Right lobe of liver (tissue), 6 donors: ENCODE measurements around the gene SUN1. TPM values are rescaled to one million over a fixed set of nuclear protein-coding genes. Genes with fewer than 3 reads are reported as not detected.

ENCODE experiments used
- ATAC-seq, 4 donors: fragments of 200-7000 bp; cut with Tn5 transposase; one replicate each; pipeline ENCODE4 v1.9.1; 2020; ENCODE audit warnings: mild to moderate bottlenecking in 4 of 4, moderate library complexity in 4 of 4
- DNase-seq, 3 donors: peaks; one replicate each; pipeline ENCODE4 v3.0.0-alpha.2; 2020
- H3K27ac ChIP-seq, 3 donors: fragments of 200-600 bp; one replicate each; pipeline ENCODE4 v1.8.0; 2022
- H3K27me3 ChIP-seq, 2 donors: fragments of 200-600 bp; one replicate each; pipeline ENCODE4 v1.8.0; 2022
- H3K36me3 ChIP-seq, 4 donors: fragments of 200-600 bp; sonication (generic) in 1 of 4; one replicate each; pipeline versions ENCODE4 v1.5.1 to v1.8.0; 2017 to 2022; ENCODE audit warnings: control low read depth in 1 of 4
- H3K4me1 ChIP-seq, 4 donors: fragments of 200-600 bp; sonication (generic) in 1 of 4; one replicate each; pipeline versions ENCODE4 v1.5.1 to v1.8.0; 2017 to 2022; ENCODE audit warnings: control low read depth in 1 of 4
- H3K4me3 ChIP-seq, 3 donors: fragments of 200-600 bp; one replicate each; pipeline ENCODE4 v1.8.0; 2022
- H3K9me3 ChIP-seq, 4 donors: fragments of 200-600 bp; sonication (generic) in 1 of 4; one replicate each; pipeline versions ENCODE4 v1.5.1 to v1.8.0; 2017 to 2022; ENCODE audit warnings: control low read depth in 1 of 4
- POLR2A ChIP-seq: fragments of 450-650 bp; IDR thresholded peaks from one replicate; pipeline ENCODE4 v1.6.1; 2017; ENCODE audit warnings: antibody characterized with exemption, mild to moderate bottlenecking
- WGBS: methylation state at CpG from one replicate; pipeline ENCODE4 v1.1.6; 2018; ENCODE audit warnings: low coverage, low lambda C conversion rate; ENCODE audit not compliant: insufficient coverage; ENCODE audit errors: missing lambda C conversion rate; 5-methylcytosine and 5-hydroxymethylcytosine counted together
- intact Hi-C, 2 donors: fragments of 100-400 bp; cut with DNase I; formaldehyde crosslinking; loops; one replicate each; pipeline versions ENCODE4 v1.11.2 to v1.14.1; 2022
- total RNA-seq, 6 experiments: library from RNA; depleted of rRNA in 2 of 6; stranded (reverse); fragments of >200 nt in 2 of 6; fragmentation: NEBNext Ultra II Directional in 3 of 6; extraction: Animal tissue kit (Norgen Biotek cat#: 25700) in 3 of 6; gene quantifications; one replicate each; pipeline versions ENCODE4 v1.1.0 to v1.2.4, GENCODE V29; 2016 to 2023
- TF ChIP-seq, protein P1 (sequence below), 4 donors: fragments of 200-600 bp in 3 of 4; fragments of 450-650 bp in 1 of 4; IDR thresholded peaks; one replicate each; pipeline versions ENCODE4 v1.5.1 to v1.8.0; 2016 to 2022; ENCODE audit warnings: antibody characterized with exemption in 4 of 4, mild to moderate bottlenecking in 2 of 4
- donor health status: DM: no; HTN: yes; CAD: no.
- donor health status: DM: no; HTN: no; CAD: no.
- donor health status: DM: no; HTN: no; CAD: no.
- donor health status: DM: no; HTN: yes; CAD: no.
- donor health status: DM: no; HTN: yes; CAD: no.

SUN1 gene
- total RNA-seq, 6 experiments from 2014 or later, result 33.4 to 54.0 (median 48.7) TPM

DNA sequence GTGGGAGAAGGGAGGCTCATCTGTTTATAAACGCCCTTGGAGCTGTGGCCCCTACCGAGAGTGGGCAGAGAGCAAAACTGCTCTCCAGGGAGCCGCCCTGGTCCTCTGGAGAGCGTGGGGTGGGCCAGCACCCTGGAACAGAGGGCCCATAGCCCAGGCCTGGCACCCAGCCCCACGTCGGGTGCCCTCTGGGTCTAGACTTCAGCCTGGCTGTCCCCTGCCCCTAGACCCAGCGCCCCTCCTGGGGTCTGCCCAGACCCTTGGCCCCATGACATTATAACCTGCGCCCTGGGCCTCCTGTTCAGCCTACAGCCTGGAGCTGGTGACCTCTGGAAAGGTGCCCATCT, 68.7 kb downstream of the SUN1 start:
- intact Hi-C loops, result no loop called here
- H3K36me3 ChIP-seq, result peaks cover 0 to 10% (median 5%) of the 10 kb centered on the region in 4 donors
- ATAC-seq, result peak in 1 of 4 donors; percentile 54

DNA sequence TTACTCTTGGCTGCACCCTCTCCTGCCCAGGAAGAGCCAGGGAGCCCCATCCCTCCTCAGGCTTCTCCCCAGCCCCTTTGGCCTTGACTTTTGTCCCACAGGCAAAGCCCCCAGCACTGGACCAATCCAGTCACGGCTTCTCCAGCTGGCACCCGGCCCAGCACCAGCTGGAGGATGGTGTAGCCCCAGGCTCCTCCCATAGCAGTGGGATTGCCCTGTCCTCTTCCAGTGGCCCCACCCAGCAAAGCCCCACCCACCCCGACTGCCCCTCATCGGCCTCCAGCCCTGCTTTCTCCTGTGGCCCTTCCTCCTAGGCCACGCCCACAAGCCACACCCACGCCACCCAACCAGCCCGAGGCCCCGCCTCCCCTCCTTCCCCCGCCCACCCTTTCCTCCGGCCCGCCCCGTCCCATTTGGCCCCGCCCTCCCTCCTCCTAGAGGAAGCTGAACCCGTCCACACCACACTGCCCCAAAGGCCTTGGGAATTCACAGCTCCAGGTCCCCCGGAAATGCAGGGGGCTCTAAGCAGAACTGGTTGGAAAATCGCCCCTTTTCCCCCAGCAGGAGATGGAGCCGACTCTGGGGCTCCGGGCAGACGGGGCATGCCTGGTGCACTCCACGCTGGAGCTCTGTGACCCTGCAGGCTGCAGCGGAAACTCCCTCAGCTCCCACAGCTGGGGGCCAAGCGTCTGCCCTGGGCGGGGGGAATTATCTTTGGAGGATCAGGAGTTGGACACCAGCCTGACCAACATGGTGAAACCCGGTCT, 69.3 kb downstream of the SUN1 start:
- Histone ChIP-seq H3K4me1 (peaks cover 0 to 10% (median 0%) of the 10 kb centered on the region in 4 donors), H3K36me3 (peaks cover 0 to 7% (median 3%) of the 10 kb centered on the region in 4 donors), H3K27me3 (no peaks in the 10 kb centered on the region), H3K4me3 (no peak overlapping the region), H3K9me3 (no peaks in the 10 kb centered on the region), H3K27ac (no peak overlapping the region)
- intact Hi-C loops, result no loop called here
- ATAC-seq, result peak; percentile 60 to 76 (median 68)
- TF ChIP-seq, protein P1, sequence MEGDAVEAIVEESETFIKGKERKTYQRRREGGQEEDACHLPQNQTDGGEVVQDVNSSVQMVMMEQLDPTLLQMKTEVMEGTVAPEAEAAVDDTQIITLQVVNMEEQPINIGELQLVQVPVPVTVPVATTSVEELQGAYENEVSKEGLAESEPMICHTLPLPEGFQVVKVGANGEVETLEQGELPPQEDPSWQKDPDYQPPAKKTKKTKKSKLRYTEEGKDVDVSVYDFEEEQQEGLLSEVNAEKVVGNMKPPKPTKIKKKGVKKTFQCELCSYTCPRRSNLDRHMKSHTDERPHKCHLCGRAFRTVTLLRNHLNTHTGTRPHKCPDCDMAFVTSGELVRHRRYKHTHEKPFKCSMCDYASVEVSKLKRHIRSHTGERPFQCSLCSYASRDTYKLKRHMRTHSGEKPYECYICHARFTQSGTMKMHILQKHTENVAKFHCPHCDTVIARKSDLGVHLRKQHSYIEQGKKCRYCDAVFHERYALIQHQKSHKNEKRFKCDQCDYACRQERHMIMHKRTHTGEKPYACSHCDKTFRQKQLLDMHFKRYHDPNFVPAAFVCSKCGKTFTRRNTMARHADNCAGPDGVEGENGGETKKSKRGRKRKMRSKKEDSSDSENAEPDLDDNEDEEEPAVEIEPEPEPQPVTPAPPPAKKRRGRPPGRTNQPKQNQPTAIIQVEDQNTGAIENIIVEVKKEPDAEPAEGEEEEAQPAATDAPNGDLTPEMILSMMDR (IDR thresholded peaks at IDR 0.05), result no peak
- TF ChIP-seq POLR2A, result no peak
- peak; percentile 72 to 80 (median 79) for DNase-seq
- WGBS, result 10% methylated on average over 14 of the region's 24 CpGs

More for the DNA sequence above, 68.7 kb downstream of the SUN1 start:
- TF ChIP-seq, protein P1 (IDR thresholded peaks at IDR 0.05), result no peak
- TF ChIP-seq POLR2A, result no peak
- H3K27me3 ChIP-seq, result no peaks in the 10 kb centered on the region
- DNase-seq, result no peak
- no CpG with 5 or more reads among the region's 8 CpGs for WGBS
- H3K9me3 ChIP-seq, result no peaks in the 10 kb centered on the region
- H3K27ac ChIP-seq, result no peak overlapping the region
- H3K4me3 ChIP-seq, result no peak overlapping the region
- peaks cover 0 to 10% (median 0%) of the 10 kb centered on the region in 4 donors for H3K4me1 ChIP-seq

DNA sequence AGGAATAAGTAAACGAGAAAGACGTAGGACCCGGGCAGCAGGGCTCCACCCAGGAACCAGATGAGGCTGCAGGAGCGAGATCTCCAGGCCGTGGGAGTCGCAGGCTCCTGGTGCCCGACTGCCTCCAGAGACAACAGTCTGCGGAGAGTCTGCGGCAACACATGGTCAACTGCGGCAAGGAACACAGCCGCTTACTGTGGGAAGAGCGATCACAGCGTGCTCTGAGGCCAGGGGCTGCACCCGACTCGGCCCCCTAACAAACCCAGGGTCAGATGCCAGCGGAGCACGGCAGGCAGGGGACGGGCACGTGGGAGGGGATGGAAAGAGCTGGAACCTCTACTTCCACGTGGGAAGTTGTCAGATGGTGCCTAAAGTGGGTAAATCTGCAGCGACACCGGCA, 70.7 kb downstream of the SUN1 start:
- 89% methylated on average over 14 of the region's 22 CpGs for WGBS
- no peak overlapping the region for H3K4me3 ChIP-seq
- DNase-seq (no peak), ATAC-seq (no peak)
- no peaks in the 10 kb centered on the region for H3K36me3 ChIP-seq
- peaks cover 0 to 10% (median 0%) of the 10 kb centered on the region in 4 donors for H3K4me1 ChIP-seq
- TF ChIP-seq, protein P1 (IDR thresholded peaks at IDR 0.05), result no peak
- no peak for TF ChIP-seq POLR2A
- no peaks in the 10 kb centered on the region for H3K9me3 ChIP-seq
- no peaks in the 10 kb centered on the region for H3K27me3 ChIP-seq
- H3K27ac ChIP-seq, result no peak overlapping the region
- intact Hi-C loops, result no loop called here

DNA sequence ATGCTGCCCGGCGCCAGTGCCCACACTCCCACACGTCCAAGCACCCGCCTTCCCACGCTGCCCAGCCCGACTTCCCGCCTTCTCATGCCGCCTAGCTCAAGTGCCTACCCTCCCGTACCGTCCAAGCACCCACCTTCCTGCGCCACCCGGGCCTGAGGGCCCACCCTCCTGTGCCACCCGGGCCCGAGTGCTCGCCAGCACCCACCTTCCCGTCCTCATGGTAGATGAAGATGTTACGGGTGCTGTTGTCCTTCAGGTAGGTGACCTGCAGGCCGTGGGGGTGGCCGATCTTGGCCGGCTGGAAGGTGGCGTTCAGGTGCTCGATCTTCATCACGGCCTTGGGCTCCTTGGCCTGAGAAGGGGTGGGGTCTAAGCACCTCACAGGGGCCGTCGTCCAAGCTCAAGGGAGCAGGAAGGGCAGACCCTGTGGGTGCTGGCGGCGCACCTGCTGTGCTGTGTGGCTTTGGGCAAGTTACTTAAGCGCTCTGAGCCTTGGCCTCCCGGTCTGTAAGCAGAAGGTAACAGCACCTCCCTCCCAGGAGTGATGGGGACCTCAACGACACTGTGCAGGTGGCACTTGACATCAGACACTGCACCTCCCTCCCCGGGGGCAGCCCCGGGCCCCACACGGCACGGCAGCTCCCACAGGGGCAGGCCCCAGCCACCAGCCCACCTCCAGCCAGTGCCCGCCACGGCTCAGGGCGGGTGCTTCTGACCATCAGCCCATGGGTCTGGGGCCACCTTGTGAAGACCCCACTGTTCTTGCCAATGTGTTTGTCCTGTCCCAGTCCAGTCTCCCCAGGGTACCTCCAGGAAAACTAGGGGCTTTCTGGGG, 71.9 kb downstream of the SUN1 start:
- Histone ChIP-seq H3K27ac (no peak overlapping the region), H3K27me3 (no peaks in the 10 kb centered on the region), H3K4me3 (no peak overlapping the region), H3K4me1 (peaks cover 0 to 10% (median 0%) of the 10 kb centered on the region in 4 donors), H3K36me3 (no peaks in the 10 kb centered on the region), H3K9me3 (no peaks in the 10 kb centered on the region)
- no peak for ATAC-seq
- DNase-seq, result no peak
- intact Hi-C loops, result no loop called here
- TF ChIP-seq POLR2A, result no peak
- TF ChIP-seq, protein P1 (IDR thresholded peaks at IDR 0.05), result no peak
- 84% methylated on average over 21 of the region's 37 CpGs for WGBS
